IMR-90 (cell line): Measurements from ENCODE around the gene HS3ST2. TPM values are rescaled to one million over a fixed set of nuclear protein-coding genes. Genes with fewer than 3 reads are reported as not detected.

Experiments
- ATAC-seq: fragments of 200-7000 bp; cut with Tn5 transposase; 2 replicates; pipeline ENCODE4 v1.9.1; 2020; ENCODE audit warnings: low read depth, mild to moderate bottlenecking, moderate library complexity
- BruUV-seq: library from RNA; stranded (reverse); fragments of 400-500 nt; replicated peaks from 2 replicates; lab custom pipeline; 2021; lab: Mats Ljungman, UMichigan
- CTCF ChIA-PET: fragments of 300-600 bp; formaldehyde crosslinking; extraction: SDS; loops from one replicate; lab custom pipeline; 2021; ENCODE audit warnings: antibody characterized with exemption; lab: Yijun Ruan, JAX
- POLR2A ChIA-PET: fragments of 300-600 bp; sonication (Branson Sonifier 250); formaldehyde crosslinking; loops from one replicate; lab custom pipeline; 2022; ENCODE audit warnings: antibody characterized with exemption; ENCODE audit not compliant: unreplicated experiment; lab: Charles Lee
- DNase-seq: peaks from one replicate; pipeline ENCODE4 v3.0.0; 2013
- H2AFZ ChIP-seq: replicated peaks from 2 replicates; pipeline ENCODE3; 2013; ENCODE audit warnings: low read length, mild to moderate bottlenecking; ENCODE audit not compliant: poor library complexity
- H2AK5ac ChIP-seq: 2 replicates; pipeline ENCODE4 v1.6.1; 2013; ENCODE audit warnings: low read depth, low read length, inconsistent platforms
- H2AK9ac ChIP-seq: replicated peaks from 2 replicates; pipeline ENCODE3; 2013; ENCODE audit warnings: mild to moderate bottlenecking, low read depth, low read length, moderate library complexity; ENCODE audit not compliant: poor library complexity
- H2BK120ac ChIP-seq: 2 replicates; pipeline ENCODE4 v1.6.1; 2013; ENCODE audit warnings: low read depth, low read length, inconsistent platforms
- H2BK15ac ChIP-seq: 3 replicates; pipeline ENCODE4 v1.6.1; 2013; ENCODE audit warnings: low read depth, low read length, inconsistent platforms
- H2BK20ac ChIP-seq: 2 replicates; pipeline ENCODE4 v1.6.1; 2013; ENCODE audit warnings: low read depth, mild to moderate bottlenecking, inconsistent platforms, low read length, moderate library complexity
- H2BK5ac ChIP-seq: 2 replicates; pipeline ENCODE4 v1.6.1; 2013; ENCODE audit warnings: mild to moderate bottlenecking, low read depth, low read length, inconsistent platforms; ENCODE audit not compliant: poor library complexity, severe bottlenecking
- H3K14ac ChIP-seq: replicated peaks from 2 replicates; pipeline ENCODE4 v1.6.1; 2013; ENCODE audit warnings: low read depth, low read length, inconsistent platforms
- H3K18ac ChIP-seq: 2 replicates; pipeline ENCODE4 v1.6.1; 2013; ENCODE audit warnings: low read depth, low read length, control low read depth
- H3K23ac ChIP-seq: 2 replicates; pipeline ENCODE4 v1.6.1; 2013; ENCODE audit warnings: low read depth, low read length, inconsistent platforms
- H3K27ac ChIP-seq: 2 replicates; pipeline ENCODE4 v1.5.1; 2013; ENCODE audit warnings: mild to moderate bottlenecking, control low read depth, low read length; ENCODE audit not compliant: insufficient read depth
- H3K27me3 ChIP-seq: 2 replicates; pipeline ENCODE4 v1.6.1; 2013; ENCODE audit warnings: low read length; ENCODE audit not compliant: control insufficient read depth, insufficient read depth
- H3K36me3 ChIP-seq: 2 replicates; pipeline ENCODE4 v1.6.1; 2013; ENCODE audit warnings: low read length, mixed read lengths; ENCODE audit not compliant: control insufficient read depth, insufficient read depth
- H3K4ac ChIP-seq: 2 replicates; pipeline ENCODE4 v1.6.1; 2013; ENCODE audit warnings: low read depth, low read length, inconsistent platforms
- H3K4me1 ChIP-seq: 2 replicates; pipeline ENCODE4 v1.6.1; 2013; ENCODE audit warnings: low read length, mixed read lengths; ENCODE audit not compliant: control insufficient read depth, insufficient read depth
- H3K4me2 ChIP-seq: 2 replicates; pipeline ENCODE4 v1.6.1; 2013; ENCODE audit warnings: low read depth, mild to moderate bottlenecking, control low read depth, low read length, moderate library complexity
- H3K4me3 ChIP-seq: 2 replicates; pipeline ENCODE4 v1.5.1; 2013; ENCODE audit warnings: low read depth, mild to moderate bottlenecking, control low read depth, low read length, moderate library complexity; ENCODE audit not compliant: insufficient read depth
- H3K56ac ChIP-seq: 2 replicates; pipeline ENCODE4 v1.6.1; 2013; ENCODE audit warnings: low read length, inconsistent platforms; ENCODE audit not compliant: insufficient read depth; ENCODE audit errors: extremely low read depth
- H3K79me1 ChIP-seq, 2 experiments: 2 replicates each; pipeline ENCODE4 v1.6.1; 2013; ENCODE audit warnings: low read length in 2 of 2, inconsistent platforms in 1 of 2, low read depth in 1 of 2
- H3K9ac ChIP-seq: 2 replicates; pipeline ENCODE4 v1.6.1; 2013; ENCODE audit warnings: low read depth, low read length, control low read depth
- H3K9me1 ChIP-seq: 2 replicates; pipeline ENCODE4 v1.6.1; 2013; ENCODE audit warnings: low read length, inconsistent platforms; ENCODE audit not compliant: insufficient read depth
- H3K9me3 ChIP-seq: 2 replicates; pipeline ENCODE4 v1.6.1; 2013; ENCODE audit warnings: low read length; ENCODE audit not compliant: control insufficient read depth, insufficient read depth
- H4K20me1 ChIP-seq: 2 replicates; pipeline ENCODE4 v1.6.1; 2013; ENCODE audit warnings: low read length, inconsistent platforms; ENCODE audit not compliant: insufficient read depth
- H4K5ac ChIP-seq: 2 replicates; pipeline ENCODE4 v1.6.1; 2013; ENCODE audit warnings: mild to moderate bottlenecking, low read depth, low read length, control low read depth
- H4K8ac ChIP-seq, 2 experiments: 2 replicates each; pipeline ENCODE4 v1.6.1; 2013; ENCODE audit warnings: low read depth in 2 of 2, low read length in 2 of 2, control low read depth in 1 of 2, inconsistent platforms in 1 of 2
- H4K91ac ChIP-seq: 2 replicates; pipeline ENCODE4 v1.6.1; 2013; ENCODE audit warnings: low read depth, low read length, inconsistent platforms; ENCODE audit not compliant: insufficient read depth
- BHLHE40 ChIP-seq: fragments of 150-350 bp; IDR thresholded peaks from 2 replicates; pipeline ENCODE4 v1.6.1; 2016; ENCODE audit warnings: mild to moderate bottlenecking, low read depth, low read length
- CEBPB ChIP-seq: IDR thresholded peaks from 2 replicates; pipeline ENCODE4 v1.6.1; 2012; ENCODE audit warnings: low read depth, low read length, improper control_type of control experiment
- FOS ChIP-seq: fragments of 150-350 bp; IDR thresholded peaks from 2 replicates; pipeline ENCODE4 v1.6.1; 2016; ENCODE audit warnings: low read depth, low read length
- MAZ ChIP-seq: IDR thresholded peaks from 2 replicates; pipeline ENCODE4 v1.6.1; 2012; ENCODE audit warnings: low read depth, mild to moderate bottlenecking, low read length, improper control_type of control experiment, moderate library complexity, borderline replicate concordance
- NFE2L2 ChIP-seq: fragments of 150-350 bp; IDR thresholded peaks from 2 replicates; pipeline ENCODE4 v1.6.1; 2016; ENCODE audit warnings: low read depth, mild to moderate bottlenecking, low read length
- POLR2A ChIP-seq: IDR thresholded peaks from 2 replicates; pipeline ENCODE4 v1.6.1; 2012; ENCODE audit warnings: mild to moderate bottlenecking, low read depth, low read length
- RAD21 ChIP-seq: IDR thresholded peaks from 2 replicates; pipeline ENCODE4 v1.6.1; 2012; ENCODE audit warnings: low read length, improper control_type of control experiment
- RCOR1 ChIP-seq: IDR thresholded peaks from 2 replicates; pipeline ENCODE4 v1.6.1; 2012; ENCODE audit warnings: mild to moderate bottlenecking, low read length, improper control_type of control experiment; ENCODE audit not compliant: insufficient replicate concordance
- RFX5 ChIP-seq: IDR thresholded peaks from 2 replicates; pipeline ENCODE4 v1.8.0; 2012; ENCODE audit warnings: low read depth, mild to moderate bottlenecking, low read length, moderate library complexity
- SMC3 ChIP-seq: fragments of 150-350 bp; IDR thresholded peaks from 2 replicates; pipeline ENCODE4 v1.6.1; 2016; ENCODE audit warnings: low read depth, mild to moderate bottlenecking, antibody characterized with exemption, low read length, moderate library complexity
- WGBS, 2 experiments: methylation state at CpG; one replicate each; pipeline versions ENCODE4 v1.1.5 to v1.1.7; 2013; ENCODE audit warnings: missing lambda C conversion rate in 2 of 2; ENCODE audit not compliant: insufficient read length in 1 of 2; ENCODE audit errors: extremely low coverage in 2 of 2; 5-methylcytosine and 5-hydroxymethylcytosine counted together
- dilution Hi-C: fragments of 300-500 bp; cut with HindIII; formaldehyde crosslinking; loops from one replicate; pipeline ENCODE4 v1.14.3; 2018; ENCODE audit warnings: low sequenced_read_pairs; ENCODE audit not compliant: unreplicated experiment
- in situ Hi-C: fragments of 300-500 bp; cut with MboI; formaldehyde crosslinking; loops from 3 replicates; pipeline ENCODE4 v1.14.3; 2019; ENCODE audit warnings: low sequenced_read_pairs, inconsistent platforms, mixed read lengths
- intact Hi-C: fragments of 100-400 bp; cut with micrococcal nuclease; formaldehyde crosslinking; loops from 2 replicates; pipeline ENCODE4 v1.10.0; 2022
- polyA plus RNA-seq, 3 experiments: library from polyadenylated mRNA; depleted of rRNA; stranded (reverse); fragments of >200 nt; gene quantifications; 2 replicates each; pipeline ENCODE4 v1.2.3, GENCODE V29; 2012; ENCODE audit warnings: low replicate concordance in 1 of 3
- total RNA-seq: library from RNA; depleted of rRNA; stranded (reverse); fragments of >200 nt; gene quantifications from 2 replicates; pipeline ENCODE4 v1.2.3, GENCODE V29; 2012
- TF ChIP-seq, protein P1 (sequence below): conservative IDR thresholded peaks from 2 replicates; pipeline ENCODE4 v1.5.1; 2012; ENCODE audit warnings: mild to moderate bottlenecking, low read depth, low read length, improper control_type of control experiment
- TF ChIP-seq, protein P2 (sequence below): fragments of 150-350 bp; IDR thresholded peaks from 2 replicates; pipeline ENCODE4 v1.6.1; 2016; ENCODE audit warnings: low read depth, mild to moderate bottlenecking, low read length, moderate library complexity, borderline replicate concordance
- TF ChIP-seq, protein P3 (sequence below): fragments of 150-350 bp; IDR thresholded peaks from 2 replicates; pipeline ENCODE4 v1.6.1; 2017; ENCODE audit warnings: mild to moderate bottlenecking, antibody characterized with exemption, low read length, low read depth

The HS3ST2 gene
- total and polyA plus RNA-seq, 2 of the 4 experiments (the other 2 are of a cell fraction): not detected

DNA sequence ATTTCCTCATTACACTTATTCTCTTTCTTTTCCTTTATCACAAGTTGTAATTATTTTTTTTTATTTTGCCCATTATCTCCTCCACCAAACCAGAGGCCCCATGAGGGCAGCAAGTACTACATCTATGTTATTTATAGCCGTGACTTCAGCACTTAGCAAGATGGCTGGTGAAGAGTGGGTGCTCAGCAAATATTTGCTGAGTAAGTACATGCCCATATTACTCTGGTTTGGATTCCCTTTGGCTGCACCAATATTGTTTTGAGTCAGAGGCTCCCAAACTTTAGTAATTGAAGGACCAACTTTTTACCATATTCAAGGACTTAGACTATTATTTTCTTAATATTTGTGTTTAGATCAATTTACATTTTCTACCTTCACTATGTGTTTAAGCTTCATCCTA lies 83.2 kb downstream of the HS3ST2 start:
- no peak overlapping the region for H4K8ac ChIP-seq
- no peak overlapping the region for H3K27ac ChIP-seq
- no peak overlapping the region for H3K18ac ChIP-seq
- DNase-seq: no peak
- intact Hi-C loops (no loop called here), in situ Hi-C loops (loop anchor here (10.0 kb wide), 1 partner anchor 538 kb away; no protein-coding TSS in a partner anchor), dilution Hi-C loops (no loop called here)
- H3K4me2 ChIP-seq: no peak overlapping the region
- H2BK120ac ChIP-seq: no peak overlapping the region
- no peak overlapping the region for H3K56ac ChIP-seq
- H4K20me1 ChIP-seq: no peaks in the 10 kb centered on the region
- H3K9ac ChIP-seq: no peak overlapping the region
- ChIA-PET CTCF (no interaction called here), POLR2A (no interaction called here)
- H3K9me1 ChIP-seq: no peaks in the 10 kb centered on the region; the same call in 1 of the 2 replicates
- no peak overlapping the region for H3K4me3 ChIP-seq
- WGBS, 2 experiments: no CpG with 5 or more reads among the region's 1 CpG
- no peak overlapping the region for H2AK9ac ChIP-seq
- no peak overlapping the region for H3K23ac ChIP-seq
- no peaks in the 10 kb centered on the region for H3K27me3 ChIP-seq
- no peak overlapping the region for H2BK20ac ChIP-seq
- no peak for ATAC-seq
- H2BK5ac ChIP-seq: no peak overlapping the region
- TF ChIP-seq, protein P1, sequence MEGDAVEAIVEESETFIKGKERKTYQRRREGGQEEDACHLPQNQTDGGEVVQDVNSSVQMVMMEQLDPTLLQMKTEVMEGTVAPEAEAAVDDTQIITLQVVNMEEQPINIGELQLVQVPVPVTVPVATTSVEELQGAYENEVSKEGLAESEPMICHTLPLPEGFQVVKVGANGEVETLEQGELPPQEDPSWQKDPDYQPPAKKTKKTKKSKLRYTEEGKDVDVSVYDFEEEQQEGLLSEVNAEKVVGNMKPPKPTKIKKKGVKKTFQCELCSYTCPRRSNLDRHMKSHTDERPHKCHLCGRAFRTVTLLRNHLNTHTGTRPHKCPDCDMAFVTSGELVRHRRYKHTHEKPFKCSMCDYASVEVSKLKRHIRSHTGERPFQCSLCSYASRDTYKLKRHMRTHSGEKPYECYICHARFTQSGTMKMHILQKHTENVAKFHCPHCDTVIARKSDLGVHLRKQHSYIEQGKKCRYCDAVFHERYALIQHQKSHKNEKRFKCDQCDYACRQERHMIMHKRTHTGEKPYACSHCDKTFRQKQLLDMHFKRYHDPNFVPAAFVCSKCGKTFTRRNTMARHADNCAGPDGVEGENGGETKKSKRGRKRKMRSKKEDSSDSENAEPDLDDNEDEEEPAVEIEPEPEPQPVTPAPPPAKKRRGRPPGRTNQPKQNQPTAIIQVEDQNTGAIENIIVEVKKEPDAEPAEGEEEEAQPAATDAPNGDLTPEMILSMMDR: no peak
- TF ChIP-seq, protein P2, sequence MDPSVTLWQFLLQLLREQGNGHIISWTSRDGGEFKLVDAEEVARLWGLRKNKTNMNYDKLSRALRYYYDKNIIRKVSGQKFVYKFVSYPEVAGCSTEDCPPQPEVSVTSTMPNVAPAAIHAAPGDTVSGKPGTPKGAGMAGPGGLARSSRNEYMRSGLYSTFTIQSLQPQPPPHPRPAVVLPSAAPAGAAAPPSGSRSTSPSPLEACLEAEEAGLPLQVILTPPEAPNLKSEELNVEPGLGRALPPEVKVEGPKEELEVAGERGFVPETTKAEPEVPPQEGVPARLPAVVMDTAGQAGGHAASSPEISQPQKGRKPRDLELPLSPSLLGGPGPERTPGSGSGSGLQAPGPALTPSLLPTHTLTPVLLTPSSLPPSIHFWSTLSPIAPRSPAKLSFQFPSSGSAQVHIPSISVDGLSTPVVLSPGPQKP: no peak
- TF ChIP-seq RCOR1 (no peak), CEBPB (no peak), NFE2L2 (no peak), BHLHE40 (no peak), RAD21 (no peak), FOS (no peak), POLR2A (no peak), MAZ (no peak), SMC3 (no peak), RFX5 (no peak)
- TF ChIP-seq, protein P3, sequence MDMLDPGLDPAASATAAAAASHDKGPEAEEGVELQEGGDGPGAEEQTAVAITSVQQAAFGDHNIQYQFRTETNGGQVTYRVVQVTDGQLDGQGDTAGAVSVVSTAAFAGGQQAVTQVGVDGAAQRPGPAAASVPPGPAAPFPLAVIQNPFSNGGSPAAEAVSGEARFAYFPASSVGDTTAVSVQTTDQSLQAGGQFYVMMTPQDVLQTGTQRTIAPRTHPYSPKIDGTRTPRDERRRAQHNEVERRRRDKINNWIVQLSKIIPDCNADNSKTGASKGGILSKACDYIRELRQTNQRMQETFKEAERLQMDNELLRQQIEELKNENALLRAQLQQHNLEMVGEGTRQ: no peak
- no peaks in the 10 kb centered on the region for H3K4me1 ChIP-seq
- no peak overlapping the region for H2AK5ac ChIP-seq
- BruUV-seq: no TSS peak
- H4K5ac ChIP-seq: no peak overlapping the region
- no peak overlapping the region for H2AFZ ChIP-seq
- no peak overlapping the region for H3K4ac ChIP-seq
- H2BK15ac ChIP-seq: no peak overlapping the region
- no peak overlapping the region for H4K91ac ChIP-seq
- no peaks in the 10 kb centered on the region for H3K36me3 ChIP-seq
- no peaks in the 10 kb centered on the region for H3K9me3 ChIP-seq
- no peak overlapping the region for H3K14ac ChIP-seq
- no peaks in the 10 kb centered on the region for H3K79me1 ChIP-seq
